Stomach (tissue), 9 donors: ENCODE data around the gene EVC. TPM values are rescaled to one million over a fixed set of nuclear protein-coding genes. Genes with fewer than 3 reads are reported as not detected.
A peak's percentile ranks its signal among the peaks of the same experiment; 100 is the strongest.
"Not testable (repeated sequence)": the region's sequence is repeated elsewhere in the genome, so short reads cannot be mapped to it uniquely, and the experiment has no call there.

Experiments
- DNase-seq, 2 donors: peaks; one replicate each; pipeline versions ENCODE4 v3.0.0 to v3.0.0-alpha.2; 2013 to 2019
- H3K27ac ChIP-seq, 5 donors: fragments of 200-600 bp in 4 of 5; sonication (generic) in 4 of 5; one replicate each; pipeline ENCODE4 v1.5.1; 2013 to 2019; ENCODE audit warnings: mild to moderate bottlenecking in 1 of 5, moderate library complexity in 1 of 5
- H3K27me3 ChIP-seq, 3 donors: fragments of 200-600 bp; sonication (generic); one replicate each; pipeline ENCODE4 v1.5.1; 2017 to 2019; ENCODE audit warnings: mixed run types in 1 of 3
- H3K36me3 ChIP-seq, 4 donors: fragments of 200-600 bp; sonication (generic); 1 replicate in 3 of 4; 2 replicates in 1 of 4; pipeline ENCODE4 v1.5.1; 2016 to 2019
- H3K4me1 ChIP-seq, 4 donors: fragments of 200-600 bp; sonication (generic); one replicate each; pipeline ENCODE4 v1.5.1; 2016 to 2019
- H3K4me3 ChIP-seq, 4 donors: fragments of 200-600 bp; sonication (generic) in 3 of 4; one replicate each; pipeline ENCODE4 v1.5.1; 2016 to 2019; ENCODE audit warnings: mild to moderate bottlenecking in 1 of 4
- H3K9me3 ChIP-seq, 4 donors: fragments of 200-600 bp; sonication (generic); one replicate each; pipeline ENCODE4 v1.5.1; 2016 to 2019
- CTCF ChIP-seq, 7 experiments: fragments of 450-650 bp in 4 of 7; fragments of 200-600 bp in 3 of 7; sonication (generic) in 3 of 7; IDR thresholded peaks; one replicate each; pipeline ENCODE4 v1.5.1; 2016 to 2019; ENCODE audit warnings: antibody characterized with exemption in 7 of 7, control low read depth in 2 of 7, mild to moderate bottlenecking in 1 of 7
- EP300 ChIP-seq: sonication (generic); formaldehyde crosslinking; IDR thresholded peaks from one replicate; pipeline ENCODE4 v1.6.1; 2017; ENCODE audit warnings: antibody characterized with exemption
- POLR2A ChIP-seq, 4 donors: fragments of 450-650 bp; IDR thresholded peaks; one replicate each; pipeline ENCODE4 v1.6.1; 2016; ENCODE audit warnings: antibody characterized with exemption in 4 of 4, control low read depth in 2 of 4, mild to moderate bottlenecking in 1 of 4, moderate library complexity in 1 of 4
- POLR2AphosphoS5 ChIP-seq, 3 donors: sonication (generic); formaldehyde crosslinking; IDR thresholded peaks; one replicate each; pipeline ENCODE4 v1.6.1; 2016; ENCODE audit warnings: antibody characterized with exemption in 3 of 3
- WGBS, 5 donors: extraction: QIAGEN DNeasy Blood & Tissue Kit in 3 of 5; methylation state at CpG; one replicate each; pipeline versions ENCODE4 v1.1.5 to v1.1.7; 2013 to 2018; 5-methylcytosine and 5-hydroxymethylcytosine counted together
- intact Hi-C: fragments of 100-400 bp; cut with DNase I; formaldehyde crosslinking; loops from one replicate; pipeline ENCODE4 v1.15.1; 2023; ENCODE audit warnings: low total_unique reads
- polyA plus RNA-seq, 3 donors: library from polyadenylated mRNA; stranded (reverse); fragments of 200-250 nt; gene quantifications; one replicate each; pipeline ENCODE4 v1.2.3, GENCODE V29; 2013
- total RNA-seq, 5 donors: library from RNA; depleted of rRNA; stranded (reverse); fragments of >200 nt; gene quantifications; one replicate each; pipeline versions ENCODE4 v1.1.0 to v1.2.3, GENCODE V29; 2014 to 2016
- donor health status: healthy with polysubstance abuse.
- donor health status: Bipolar disorder and iron deficiency.
- donor health status: healthy.

Gene EVC
- total and polyA plus RNA-seq, 8 donors: 1.5 to 346 (median 12.5) TPM

GRCh38 chr4:5826437-5827107, 115.6 kb downstream of the EVC start:
- Histone ChIP-seq H3K9me3 (no peaks in the 10 kb centered on the region), H3K27me3 (no peaks in the 10 kb centered on the region), H3K4me3 (no peak overlapping the region), H3K36me3 (peaks cover 0 to 12% (median 3%) of the 10 kb centered on the region in 4 donors), H3K27ac (no peak overlapping the region), H3K4me1 (peaks cover 7 to 25% (median 10%) of the 10 kb centered on the region in 4 donors)
- DNase-seq: no peak
- 51 to 71% (median 55%) methylated on average over 4 to 5 of the region's 5 CpGs for WGBS, 5 donors
- intact Hi-C loops: no loop called here
- TF ChIP-seq POLR2AphosphoS5 (IDR thresholded peaks at IDR 0.05): no peak
- no peak for TF ChIP-seq POLR2A (IDR thresholded peaks at IDR 0.05)
- no peak for TF ChIP-seq EP300
- TF ChIP-seq CTCF (IDR thresholded peaks at IDR 0.05): no peak

- peaks cover 0 to 5% (median 2%) of the 10 kb centered on the region in 4 donors for H3K36me3 ChIP-seq
- no peak overlapping the region for H3K27ac ChIP-seq
- H3K4me1 ChIP-seq: peaks cover 7 to 22% (median 10%) of the 10 kb centered on the region in 4 donors
- no peak for DNase-seq
- TF ChIP-seq EP300: no peak
- TF ChIP-seq POLR2AphosphoS5 (IDR thresholded peaks at IDR 0.05): no peak
- no peak for TF ChIP-seq CTCF (IDR thresholded peaks at IDR 0.05)
- no peak for TF ChIP-seq POLR2A (IDR thresholded peaks at IDR 0.05)
- H3K9me3 ChIP-seq: no peaks in the 10 kb centered on the region
- no peak overlapping the region for H3K4me3 ChIP-seq
- intact Hi-C loops: no loop called here
- WGBS, 5 donors: 59 to 77% (median 71%) methylated on average over 17 to 19 of the region's 19 CpGs
- no peaks in the 10 kb centered on the region for H3K27me3 ChIP-seq
Measured at GRCh38 chr4:5827108-5828004, 116.4 kb downstream of the EVC start.

GRCh38 chr4:5828005-5828391, 117.0 kb downstream of the EVC start:
- Histone ChIP-seq H3K36me3 (no peaks in the 10 kb centered on the region), H3K27ac (no peak overlapping the region), H3K4me3 (no peak overlapping the region), H3K9me3 (no peaks in the 10 kb centered on the region), H3K27me3 (no peaks in the 10 kb centered on the region), H3K4me1 (peaks cover 7 to 16% (median 10%) of the 10 kb centered on the region in 4 donors)
- no peak for DNase-seq
- intact Hi-C loops: no loop called here
- WGBS, 5 donors: 73 to 91% (median 89%) methylated on average over 10 to 11 of the region's 11 CpGs
- TF ChIP-seq EP300: no peak
- TF ChIP-seq POLR2A (IDR thresholded peaks at IDR 0.05): no peak
- TF ChIP-seq CTCF (IDR thresholded peaks at IDR 0.05): no peak
- TF ChIP-seq POLR2AphosphoS5 (IDR thresholded peaks at IDR 0.05): no peak

- WGBS, 5 donors: 17 to 59% (median 24%) methylated on average over 3 of the region's 3 CpGs
- H3K36me3 ChIP-seq: no peaks in the 10 kb centered on the region
Measured at GRCh38 chr4:5836943-5837342, 125.9 kb downstream of the EVC start.

GRCh38 chr4:5837483-5837882, 126.5 kb downstream of the EVC start:
- H3K27ac ChIP-seq, H3K4me3 ChIP-seq, H3K27me3 ChIP-seq, DNase-seq, intact Hi-C loops, H3K9me3 ChIP-seq, H3K36me3 ChIP-seq: not testable (repeated sequence)
- 86 to 97% (median 90%) methylated on average over 6 of the region's 6 CpGs for WGBS, 5 donors
- H3K4me1 ChIP-seq: peaks cover 0 to 11% (median 5%) of the 10 kb centered on the region in 4 donors

More at GRCh38 chr4:5836943-5837342, 125.9 kb downstream of the EVC start:
- no peaks in the 10 kb centered on the region for H3K9me3 ChIP-seq
- no peak overlapping the region for H3K27ac ChIP-seq
- peaks cover 0 to 11% (median 5%) of the 10 kb centered on the region in 4 donors for H3K4me1 ChIP-seq
- no peaks in the 10 kb centered on the region for H3K27me3 ChIP-seq
- no peak overlapping the region for H3K4me3 ChIP-seq
- peak in 1 of 2 donors; percentile 53 for DNase-seq
- TF ChIP-seq POLR2AphosphoS5 (IDR thresholded peaks at IDR 0.05) (no peak), CTCF (IDR thresholded peaks at IDR 0.05) (no peak), EP300 (no peak)
- intact Hi-C loops: no loop called here
